ENCODE measurements around the gene C1QTNF5.

- TF ChIP-seq CTCF (IDR thresholded peaks at IDR 0.05; ENCODE audit: low read depth, low read length, missing input control) (no peak), RAD21 (IDR thresholded peaks at IDR 0.05) (no peak), REST (IDR thresholded peaks at IDR 0.05) (no peak), YY1 (IDR thresholded peaks at IDR 0.05) (no peak), ZBTB33 (IDR thresholded peaks at IDR 0.05) (no peak), MAX (IDR thresholded peaks at IDR 0.05) (no peak), JUND (IDR thresholded peaks at IDR 0.05) (no peak), FOXA1 (IDR thresholded peaks at IDR 0.05) (no peak), TAF1 (conservative IDR thresholded peaks at IDR 0.05) (no peak), ATF3 (IDR thresholded peaks at IDR 0.05) (no peak)
Measured at GRCh38 chr11:119290894-119291497, 49.7 kb downstream of the C1QTNF5 start.
